ENCODE measurements around the gene EVI5.

DNA sequence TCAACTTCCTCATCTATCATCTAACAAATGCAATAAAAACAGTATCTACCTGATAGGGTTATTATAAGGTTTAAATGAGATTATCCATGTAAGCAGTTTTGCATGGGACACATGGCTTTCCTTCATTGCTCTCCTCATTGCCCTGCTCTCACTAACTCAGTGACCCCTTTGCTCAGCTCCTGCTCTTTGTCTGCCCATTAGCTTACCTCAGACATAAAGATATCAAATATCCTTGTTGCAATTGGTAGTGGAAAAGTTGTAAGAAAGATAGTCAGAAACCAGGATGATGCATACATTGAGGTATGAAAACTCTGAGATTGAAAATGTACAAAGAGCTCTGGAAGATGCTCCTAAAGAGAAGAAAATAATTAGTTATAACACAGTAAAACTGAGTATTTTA is 89.8 kb downstream of the EVI5 start:
- TF ChIP-seq REST (IDR thresholded peaks at IDR 0.05; ENCODE audit: borderline replicate concordance) (no peak), EZH2 (IDR thresholded peaks at IDR 0.05; ENCODE audit: borderline replicate concordance, insufficient read depth, low read length, poor library complexity, severe bottlenecking) (no peak), EP300 (conservative IDR thresholded peaks at IDR 0.05; ENCODE audit: poor library complexity, severe bottlenecking) (no peak), POLR2AphosphoS5 (IDR thresholded peaks at IDR 0.05) (no peak)
- TF ChIP-seq, protein P1, sequence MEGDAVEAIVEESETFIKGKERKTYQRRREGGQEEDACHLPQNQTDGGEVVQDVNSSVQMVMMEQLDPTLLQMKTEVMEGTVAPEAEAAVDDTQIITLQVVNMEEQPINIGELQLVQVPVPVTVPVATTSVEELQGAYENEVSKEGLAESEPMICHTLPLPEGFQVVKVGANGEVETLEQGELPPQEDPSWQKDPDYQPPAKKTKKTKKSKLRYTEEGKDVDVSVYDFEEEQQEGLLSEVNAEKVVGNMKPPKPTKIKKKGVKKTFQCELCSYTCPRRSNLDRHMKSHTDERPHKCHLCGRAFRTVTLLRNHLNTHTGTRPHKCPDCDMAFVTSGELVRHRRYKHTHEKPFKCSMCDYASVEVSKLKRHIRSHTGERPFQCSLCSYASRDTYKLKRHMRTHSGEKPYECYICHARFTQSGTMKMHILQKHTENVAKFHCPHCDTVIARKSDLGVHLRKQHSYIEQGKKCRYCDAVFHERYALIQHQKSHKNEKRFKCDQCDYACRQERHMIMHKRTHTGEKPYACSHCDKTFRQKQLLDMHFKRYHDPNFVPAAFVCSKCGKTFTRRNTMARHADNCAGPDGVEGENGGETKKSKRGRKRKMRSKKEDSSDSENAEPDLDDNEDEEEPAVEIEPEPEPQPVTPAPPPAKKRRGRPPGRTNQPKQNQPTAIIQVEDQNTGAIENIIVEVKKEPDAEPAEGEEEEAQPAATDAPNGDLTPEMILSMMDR (IDR thresholded peaks at IDR 0.05; ENCODE audit: poor library complexity, severe bottlenecking): no peak
